Endothelial cell of umbilical vein (primary cell): ENCODE measurements around the gene CPB1. TPM values are rescaled to one million over a fixed set of nuclear protein-coding genes. Genes with fewer than 3 reads are reported as not detected.

Experiments
- BruUV-seq: library from RNA; stranded (reverse); fragments of 400-500 nt; replicated peaks from 2 replicates; lab custom pipeline; 2021; lab: Mats Ljungman, UMichigan
- CTCF ChIA-PET: fragments of 300-600, 350-600 bp; sonication (Branson Sonifier 250); formaldehyde crosslinking; loops from one replicate; lab custom pipeline; 2021; ENCODE audit warnings: antibody characterized with exemption, inconsistent platforms; lab: Charles Lee
- POLR2A ChIA-PET: fragments of 300-600, 350-600 bp; sonication (Branson Sonifier 250); formaldehyde crosslinking; loops from one replicate; lab custom pipeline; 2021; ENCODE audit warnings: antibody characterized with exemption, inconsistent platforms; lab: Charles Lee
- DNase-seq: peaks from one replicate; pipeline ENCODE4 v3.0.0-alpha.2; 2011; ENCODE audit warnings: low read depth, low spot score
- FAIRE-seq: peaks from 2 replicates; lab custom pipeline; 2011; peaks lifted over from hg19 to GRCh38; lab: Jason Lieb, UNC
- H2AFZ ChIP-seq: 2 replicates; pipeline ENCODE4 v1.6.0; 2012; ENCODE audit warnings: low read depth, low read length, control low read depth, inconsistent platforms
- H3K27ac ChIP-seq: 2 replicates; pipeline ENCODE4 v1.5.1; 2011; ENCODE audit warnings: low read depth, mild to moderate bottlenecking, control low read depth, low read length, moderate library complexity; ENCODE audit not compliant: insufficient read depth
- H3K27me3 ChIP-seq, 2 experiments: 2 replicates each; pipeline versions ENCODE4 v1.6.0 to v1.6.1; 2011; ENCODE audit warnings: low read length in 2 of 2, mixed read lengths in 1 of 2; ENCODE audit not compliant: control insufficient read depth in 2 of 2, insufficient read depth in 2 of 2
- H3K36me3 ChIP-seq, 2 experiments: 2 replicates in 1 of 2; 3 replicates in 1 of 2; pipeline ENCODE4 v1.5.1; 2011; ENCODE audit warnings: low read length in 2 of 2, mild to moderate bottlenecking in 1 of 2, moderate library complexity in 1 of 2; ENCODE audit not compliant: control insufficient read depth in 2 of 2, insufficient read depth in 2 of 2; ENCODE audit errors: extremely low read depth in 1 of 2
- H3K4me1 ChIP-seq: 3 replicates; pipeline ENCODE4 v1.5.1; 2011; ENCODE audit warnings: mild to moderate bottlenecking, low read length; ENCODE audit not compliant: control insufficient read depth, insufficient read depth; ENCODE audit errors: extremely low read depth
- H3K4me2 ChIP-seq: 2 replicates; pipeline ENCODE4 v1.6.1; 2011; ENCODE audit warnings: low read length, control low read depth, mixed read lengths; ENCODE audit not compliant: insufficient read depth
- H3K4me3 ChIP-seq, 3 experiments: fragments of 200-600 bp in 1 of 3; sonication (generic), shearing (Covaris generic) in 1 of 3; replicated peaks in 1 of 3; 2 replicates each; pipeline ENCODE4 v1.5.1; 2011 to 2016; ENCODE audit warnings: control low read depth in 3 of 3, low read length in 3 of 3, mild to moderate bottlenecking in 2 of 3, inconsistent platforms in 1 of 3, low read depth in 1 of 3, moderate library complexity in 1 of 3; ENCODE audit not compliant: insufficient read depth in 1 of 3
- H3K79me2 ChIP-seq: 2 replicates; pipeline ENCODE4 v1.6.0; 2012; ENCODE audit warnings: low read length, inconsistent platforms; ENCODE audit not compliant: control insufficient read depth, insufficient read depth
- H3K9ac ChIP-seq: replicated peaks from 2 replicates; pipeline ENCODE3; 2011; ENCODE audit warnings: low read length, control low read depth; ENCODE audit not compliant: insufficient read depth; ENCODE audit errors: extremely low read depth
- H3K9me1 ChIP-seq: replicated peaks from 3 replicates; pipeline ENCODE4 v1.6.0; 2011; ENCODE audit warnings: mild to moderate bottlenecking, low read length; ENCODE audit not compliant: control insufficient read depth, insufficient read depth; ENCODE audit errors: extremely low read depth
- H3K9me3 ChIP-seq: replicated peaks from 2 replicates; pipeline ENCODE4 v1.5.1; 2012; ENCODE audit warnings: low read length, inconsistent platforms; ENCODE audit not compliant: control insufficient read depth, insufficient read depth
- H4K20me1 ChIP-seq: replicated peaks from 2 replicates; pipeline ENCODE3; 2011; ENCODE audit warnings: mild to moderate bottlenecking, low read length; ENCODE audit not compliant: control insufficient read depth, insufficient read depth; ENCODE audit errors: extremely low read depth
- CTCF ChIP-seq, 2 donors: IDR thresholded peaks; 1 replicate in 1 of 2; 2 replicates in 1 of 2; pipeline ENCODE4 v1.5.1; 2011; ENCODE audit warnings: low read length in 2 of 2, mild to moderate bottlenecking in 2 of 2, moderate library complexity in 2 of 2, control low read depth in 1 of 2, inconsistent platforms in 1 of 2, low read depth in 1 of 2; ENCODE audit not compliant: insufficient read depth in 1 of 2; ENCODE audit errors: extremely low read depth in 1 of 2
- EZH2 ChIP-seq: IDR thresholded peaks from 2 replicates; pipeline ENCODE4 v1.6.1; 2012; ENCODE audit warnings: borderline replicate concordance, low read depth, mild to moderate bottlenecking, moderate library complexity, low read length, inconsistent platforms; ENCODE audit not compliant: severe bottlenecking
- FOS ChIP-seq: IDR thresholded peaks from 2 replicates; pipeline ENCODE4 v1.6.1; 2011; ENCODE audit warnings: mild to moderate bottlenecking, low read length, moderate library complexity, borderline replicate concordance; ENCODE audit not compliant: insufficient read depth
- GATA2 ChIP-seq: IDR thresholded peaks from 2 replicates; pipeline ENCODE4 v1.7.0; 2011; ENCODE audit warnings: low read depth, mild to moderate bottlenecking, moderate library complexity, mixed read lengths, low read length; ENCODE audit not compliant: insufficient read length, insufficient read depth
- JUN ChIP-seq: IDR thresholded peaks from 2 replicates; pipeline ENCODE4 v1.6.1; 2011; ENCODE audit warnings: borderline replicate concordance, low read depth; ENCODE audit not compliant: insufficient read length, insufficient read depth
- MAX ChIP-seq: IDR thresholded peaks from 2 replicates; pipeline ENCODE4 v1.6.1; 2011; ENCODE audit not compliant: insufficient read depth, insufficient read length
- MYC ChIP-seq: IDR thresholded peaks from one replicate; pipeline ENCODE4 v1.6.1; 2011; ENCODE audit warnings: mild to moderate bottlenecking, low read depth, low read length
- POLR2A ChIP-seq: IDR thresholded peaks from 2 replicates; pipeline ENCODE4 v1.6.1; 2012; ENCODE audit warnings: low read depth, mild to moderate bottlenecking, control low read depth, low read length
- POLR2AphosphoS5 ChIP-seq: IDR thresholded peaks from 2 replicates; pipeline ENCODE4 v1.6.1; 2012; ENCODE audit warnings: low read depth, mild to moderate bottlenecking, control low read depth, low read length, moderate library complexity; ENCODE audit not compliant: insufficient read depth
- dilution Hi-C: fragments of 300-500 bp; cut with MboI; formaldehyde crosslinking; loops from one replicate; pipeline ENCODE4 v1.15.0; 2019; ENCODE audit warnings: low sequenced_read_pairs; ENCODE audit not compliant: extremely low pct_ligation_motif_present
- intact Hi-C: fragments of 100-400 bp; cut with micrococcal nuclease; formaldehyde crosslinking; loops from one replicate; pipeline ENCODE4 v1.10.0; 2022
- polyA plus RNA-seq, 4 experiments: library from polyadenylated mRNA; depleted of rRNA in 3 of 4; stranded (reverse) in 3 of 4; unstranded in 1 of 4; fragments of >200 nt; gene quantifications; 2 replicates each; pipeline versions ENCODE4 v1.2.1 to v1.2.3, GENCODE V29; 2011 to 2012; ENCODE audit warnings: missing spikeins in 1 of 4
- total RNA-seq: library from RNA; stranded (reverse); gene quantifications from 2 replicates; pipeline ENCODE4 v1.2.3, GENCODE V29; 2021

The CPB1 gene
- total and polyA plus RNA-seq, 2 donors (not counting 3 experiments of a cell fraction or from before 2014, with no cell fraction given) = not detected

GRCh38 chr3:148853076-148853475 lies 25.5 kb downstream of the CPB1 start:
- Histone ChIP-seq H3K9ac (no peak overlapping the region), H4K20me1 (no peaks in the 10 kb centered on the region), H3K9me1 (no peaks in the 10 kb centered on the region), H3K4me2 (no peak overlapping the region), H3K79me2 (no peaks in the 10 kb centered on the region), H2AFZ (no peak overlapping the region), H3K9me3 (no peaks in the 10 kb centered on the region), H3K4me1 (no peaks in the 10 kb centered on the region), H3K4me3 (no peak overlapping the region), H3K27ac (no peak overlapping the region), H3K27me3 (peaks cover 2 to 27% of the 10 kb centered on the region in 2 experiments), H3K36me3 (no peaks in the 10 kb centered on the region)
- dilution Hi-C loops (no loop called here), intact Hi-C loops (no loop called here)
- no TSS peak for BruUV-seq
- FAIRE-seq (no peak), DNase-seq (no peak)
- CTCF ChIA-PET = interaction anchor here (1.5 kb wide), 1 partner anchor 90 kb away, joined by 7 read pairs; no protein-coding TSS in a partner anchor
- POLR2A ChIA-PET = no interaction called here
- TF ChIP-seq FOS = no peak
- TF ChIP-seq GATA2 = no peak
- no peak for TF ChIP-seq EZH2
- TF ChIP-seq POLR2A = no peak
- TF ChIP-seq JUN = no peak
- no peak for TF ChIP-seq CTCF (IDR thresholded peaks at IDR 0.05; ENCODE audit: extremely low read depth in 1 of 2, insufficient read depth in 1 of 2, low read depth in 1 of 2, low read length in 2 of 2)
- TF ChIP-seq MYC = no peak
- TF ChIP-seq POLR2AphosphoS5 = no peak
- no peak for TF ChIP-seq MAX
